GM12878 (cell line): ENCODE measurements around the gene TDRKH. TPM values are rescaled to one million over a fixed set of nuclear protein-coding genes. Genes with fewer than 3 reads are reported as not detected.

Experiments
- ATF2 ChIP-seq: IDR thresholded peaks from 2 replicates; pipeline ENCODE4 v1.6.1; 2012; ENCODE audit warnings: low read length, inconsistent platforms
- GATAD2B ChIP-seq: fragments of 450-650 bp; conservative IDR thresholded peaks from 2 replicates; pipeline ENCODE4 v1.6.1; 2017; ENCODE audit warnings: low read depth, mild to moderate bottlenecking, moderate library complexity
- NFYB ChIP-seq: IDR thresholded peaks from 2 replicates; pipeline ENCODE4 v1.6.1; 2011; ENCODE audit warnings: low read depth, mild to moderate bottlenecking, low read length, improper control_type of control experiment, moderate library complexity; ENCODE audit not compliant: insufficient read depth
- NR2C2 ChIP-seq: IDR thresholded peaks from 2 replicates; pipeline ENCODE4 v1.6.1; 2011; ENCODE audit warnings: borderline replicate concordance, low read depth; ENCODE audit not compliant: control insufficient read depth, insufficient read length
- SMAD5 ChIP-seq: IDR thresholded peaks from 2 replicates; pipeline ENCODE4 v1.6.1; 2016; ENCODE audit warnings: antibody characterized with exemption, low read depth
- SRF ChIP-seq, 2 experiments: IDR thresholded peaks; 2 replicates each; pipeline ENCODE4 v1.6.1; 2011; ENCODE audit warnings: low read depth in 2 of 2, low read length in 2 of 2, mild to moderate bottlenecking in 1 of 2, moderate library complexity in 1 of 2
- ZNF592 ChIP-seq: fragments of 450-650 bp; IDR thresholded peaks from 2 replicates; pipeline ENCODE4 v1.6.1; 2017; ENCODE audit warnings: mild to moderate bottlenecking, moderate library complexity
- polyA plus RNA-seq, 11 experiments: library from polyadenylated mRNA; depleted of rRNA in 4 of 11; unstranded in 6 of 11; stranded (reverse) in 5 of 11; fragments of >200 nt; fragmentation: Nextera tagmentation in 4 of 11; fragmentation: Illumina TruSeq in 1 of 11; extraction: Ambion mirVana in 4 of 11; extraction: Trizol in 1 of 11; gene quantifications; 1 replicate in 1 of 11; 2 replicates in 10 of 11; pipeline versions ENCODE4 v1.2.1 to v1.2.3, GENCODE V29; 2011 to 2016; ENCODE audit warnings: inconsistent platforms in 2 of 11, missing spikeins in 2 of 11, low read depth in 1 of 11
- total RNA-seq, 4 experiments: library from RNA; depleted of rRNA in 3 of 4; stranded (reverse); fragments of >200 nt in 3 of 4; fragmentation: Illumina TruSeq in 1 of 4; extraction: Trizol in 1 of 4; gene quantifications; 2 replicates each; pipeline versions ENCODE4 v1.2.1 to v1.2.3, GENCODE V29; 2013 to 2021

The TDRKH gene
- total and polyA plus RNA-seq, 10 of the 15 experiments (the other 5 are each of a cell fraction or from before 2014, with no cell fraction given), result 1.3 to 8.4 (median 2.9) TPM

DNA sequence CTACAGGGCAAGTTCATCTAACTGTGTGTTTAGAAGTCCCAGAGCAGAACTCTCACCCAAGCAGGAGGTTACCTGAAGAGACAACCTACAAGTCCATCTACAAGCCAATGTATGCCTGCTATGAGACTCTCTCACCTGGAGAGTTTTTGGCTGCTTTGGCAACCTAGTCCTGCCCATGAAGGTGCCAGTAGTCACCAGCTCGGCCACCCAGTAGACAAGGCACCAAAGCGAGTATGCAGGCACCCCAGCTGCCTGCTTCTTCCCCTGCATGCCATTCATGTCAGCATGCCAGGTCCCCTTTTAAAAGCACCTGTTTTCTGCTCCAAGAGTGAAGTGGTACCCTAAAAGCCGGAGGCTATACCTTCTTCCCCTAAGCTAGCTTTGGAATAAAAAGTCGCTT lies 48.8 kb downstream of the TDRKH start (continued):
- TF ChIP-seq NR2C2, result no peak
- no peak for TF ChIP-seq GATAD2B
- TF ChIP-seq ZNF592, result no peak
- TF ChIP-seq ATF2, result no peak
- TF ChIP-seq SRF (IDR thresholded peaks at IDR 0.05; ENCODE audit: low read depth in 2 of 2, low read length in 2 of 2), result no peak
- TF ChIP-seq SMAD5, result no peak
- TF ChIP-seq NFYB, result no peak
